ENCODE measurements around the gene SLCO4C1. TPM values are rescaled to one million over a fixed set of nuclear protein-coding genes. Genes with fewer than 3 reads are reported as not detected.

Gene SLCO4C1
- not detected in 2 replicates for total RNA-seq

DNA sequence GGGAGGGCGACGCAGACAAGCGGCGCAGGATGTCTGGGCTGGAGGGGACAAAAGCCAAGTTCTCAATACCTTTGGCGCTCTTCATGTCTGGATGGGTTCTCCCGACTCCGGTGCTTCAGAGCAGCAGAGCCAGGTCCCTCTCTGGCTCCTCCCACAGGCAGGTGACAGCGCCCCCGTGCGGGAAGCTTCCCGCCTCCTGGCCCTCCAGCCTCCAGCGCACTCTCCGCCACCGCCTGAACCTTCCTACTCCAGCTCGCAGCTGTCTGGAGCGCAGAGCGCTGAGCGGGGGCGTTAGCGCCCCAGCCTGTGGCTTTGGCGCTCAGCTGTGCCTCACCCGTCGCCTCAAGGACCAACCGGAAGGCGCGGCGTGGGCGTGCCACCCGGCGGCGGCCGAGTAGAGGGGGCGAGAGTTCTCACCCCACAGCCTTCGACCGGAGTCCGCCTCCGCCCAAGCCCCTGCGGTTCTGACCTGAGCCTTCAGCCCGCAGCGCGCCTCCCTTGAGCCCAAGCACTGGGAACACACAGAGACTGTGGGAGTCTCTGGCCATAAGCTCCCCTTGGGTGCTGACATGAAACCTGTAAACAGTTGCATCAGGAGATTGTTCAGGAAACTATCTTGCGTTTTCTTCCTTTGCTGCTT lies at the start of gene SLCO4C1:
Gene SLCO4C1 (minus strand): TSS at position 107 of the 640 bp plus-strand sequence. CDS start 22 bp downstream, at position 85.

Other genes with a start within 250 kb of the SLCO4C1 start
- not detected in 2 replicates for gene SLCO6A1, start 202.7 kb upstream of the SLCO4C1 start, total RNA-seq